ENCODE results near the gene CAPN9.
A peak's percentile ranks its signal among the peaks of the same experiment; 100 is the strongest.

CAPN9 gene

GRCh38 chr1:230772457-230773395, 25.5 kb downstream of the CAPN9 start:
- peak; percentile 72 for DNase-seq

DNA sequence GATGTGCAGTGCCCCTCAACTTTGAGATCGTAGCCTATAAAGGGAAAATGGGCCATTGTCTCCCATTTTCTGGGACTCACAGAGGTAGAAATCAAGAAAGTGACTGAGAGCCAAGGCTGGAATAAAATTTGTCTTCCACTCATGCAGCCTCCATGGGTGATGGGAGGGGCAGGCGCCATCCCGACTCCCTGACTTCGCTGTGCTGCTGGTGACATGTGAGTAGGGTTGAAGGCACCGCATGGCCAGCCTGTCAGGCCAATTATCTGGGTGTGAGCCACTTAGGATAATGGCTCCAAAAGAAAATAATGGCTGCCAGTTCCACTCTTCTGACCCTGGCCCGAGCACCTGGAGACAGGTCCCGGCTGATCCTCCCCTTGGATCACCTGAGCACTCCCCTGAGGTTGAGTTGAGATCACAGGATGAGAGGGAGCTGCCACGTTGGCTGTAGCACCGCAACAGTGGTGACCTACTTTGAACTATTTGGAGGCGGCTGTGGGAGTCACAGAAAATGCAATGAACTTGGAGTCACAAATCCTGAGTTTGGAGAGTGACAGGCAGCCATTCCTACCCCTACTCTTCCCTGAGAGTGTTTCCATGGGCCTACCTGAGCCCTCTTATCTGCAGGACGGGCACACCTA, 26.3 kb downstream of the CAPN9 start:
- DNase-seq = no peak

GRCh38 chr1:230778916-230779590, 31.9 kb downstream of the CAPN9 start:
- no peak for DNase-seq

DNA sequence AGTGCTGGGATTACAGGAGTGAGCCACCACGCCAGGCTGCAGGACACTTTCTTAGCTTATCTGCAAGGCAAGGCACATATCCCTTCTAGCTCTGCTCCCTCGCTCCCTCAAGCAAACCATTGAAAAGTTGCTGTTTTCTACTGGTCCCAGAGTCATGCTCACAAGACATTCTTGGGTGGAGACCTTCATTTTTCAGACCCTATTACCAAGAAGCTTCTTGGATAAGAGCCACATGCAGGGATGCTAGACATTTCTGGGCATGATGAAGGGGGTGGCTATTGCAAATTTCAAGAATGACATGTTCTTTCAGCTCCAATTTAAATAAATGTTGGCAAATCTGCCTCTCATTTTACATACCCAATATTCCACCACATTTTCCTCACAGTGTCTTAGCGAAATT, 33.9 kb downstream of the CAPN9 start:
- no peak for DNase-seq

GRCh38 chr1:230781594-230781993, 34.4 kb downstream of the CAPN9 start:
- no peak for DNase-seq

DNA sequence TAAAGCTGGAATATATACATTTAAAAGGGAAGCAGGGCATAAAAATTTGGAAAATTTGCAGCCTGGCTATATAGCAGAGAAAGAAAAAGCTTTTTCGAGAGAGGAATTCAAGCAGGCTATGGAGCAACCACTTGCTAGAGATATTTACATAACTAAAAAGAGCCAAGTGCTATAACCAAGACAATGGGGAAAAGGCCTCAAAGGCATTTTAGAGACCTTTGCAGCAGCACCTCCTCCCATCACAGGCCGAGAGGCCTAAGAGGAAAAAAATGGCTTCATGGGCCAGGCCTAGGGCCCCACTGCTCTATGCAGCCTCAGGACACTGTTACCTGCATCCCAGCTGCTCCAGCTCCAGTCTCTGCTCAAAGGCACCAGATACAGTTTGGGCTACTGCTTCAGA, 37.0 kb downstream of the CAPN9 start:
- DNase-seq = no peak

GRCh38 chr1:230785636-230786384, 38.6 kb downstream of the CAPN9 start:
- no peak for DNase-seq

DNA sequence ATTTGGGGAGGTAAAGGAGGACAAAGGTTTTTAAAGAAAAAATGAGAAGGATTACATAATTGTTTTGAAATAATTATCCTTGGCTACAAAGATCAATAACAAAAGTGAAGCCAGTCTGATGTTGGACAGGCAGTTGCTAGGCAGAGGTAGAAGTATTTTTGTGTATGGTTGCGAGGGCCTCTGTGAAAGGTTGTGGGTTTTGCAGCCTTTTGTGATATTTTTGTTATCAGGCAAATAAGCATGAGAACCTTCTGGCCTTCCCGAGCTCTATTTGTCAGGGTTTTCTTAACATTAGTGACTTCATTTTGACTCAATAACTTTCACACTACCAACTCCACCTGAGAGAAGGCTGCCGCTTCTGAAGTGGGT, 39.2 kb downstream of the CAPN9 start:
- no peak for DNase-seq

DNA sequence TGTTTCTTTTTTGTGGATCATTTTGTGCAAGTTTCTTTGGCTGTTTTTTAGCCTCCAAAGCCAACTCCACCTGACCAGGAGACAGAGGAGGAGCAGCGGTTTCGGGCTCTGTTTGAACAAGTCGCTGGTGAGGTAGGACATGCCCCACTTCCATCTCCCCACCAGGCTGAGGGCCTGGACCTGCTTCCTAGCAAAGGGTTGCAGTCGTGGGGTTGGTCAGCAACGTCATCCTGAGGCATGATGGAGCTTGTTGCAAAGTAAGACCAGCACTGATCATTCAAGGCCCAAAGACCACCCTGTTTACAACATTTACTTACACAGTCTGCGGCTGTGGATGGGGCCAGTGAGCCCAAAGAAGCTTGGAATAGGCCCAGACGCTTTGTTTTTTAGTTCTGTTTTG, 40.3 kb downstream of the CAPN9 start:
- DNase-seq = no peak

- no peak for DNase-seq
Observed at GRCh38 chr1:230788561-230789275, 41.5 kb downstream of the CAPN9 start.

GRCh38 chr1:230790026-230790425, 42.8 kb downstream of the CAPN9 start:
- DNase-seq = no peak

GRCh38 chr1:230791986-230792564, 44.9 kb downstream of the CAPN9 start:
- no peak for DNase-seq

- DNase-seq = no peak
Observed at GRCh38 chr1:230792691-230793462, 45.7 kb downstream of the CAPN9 start.

DNA sequence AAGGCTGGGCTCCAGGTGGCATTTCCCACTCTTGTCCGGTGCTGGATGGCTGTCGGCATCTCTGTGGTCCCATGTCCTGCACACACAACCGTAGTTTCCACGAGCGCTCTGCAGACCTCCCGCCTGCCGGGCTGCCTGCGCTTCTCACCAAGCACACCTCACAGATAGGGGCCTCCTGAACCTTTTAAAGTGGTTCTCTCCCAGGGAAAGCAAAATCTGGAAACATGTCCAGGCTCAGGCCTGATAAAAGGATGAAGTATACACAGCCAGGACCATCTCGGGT, 46.2 kb downstream of the CAPN9 start:
- DNase-seq = no peak

- peak; percentile 73 for DNase-seq
Observed at GRCh38 chr1:230794431-230794830, 47.2 kb downstream of the CAPN9 start.

DNA sequence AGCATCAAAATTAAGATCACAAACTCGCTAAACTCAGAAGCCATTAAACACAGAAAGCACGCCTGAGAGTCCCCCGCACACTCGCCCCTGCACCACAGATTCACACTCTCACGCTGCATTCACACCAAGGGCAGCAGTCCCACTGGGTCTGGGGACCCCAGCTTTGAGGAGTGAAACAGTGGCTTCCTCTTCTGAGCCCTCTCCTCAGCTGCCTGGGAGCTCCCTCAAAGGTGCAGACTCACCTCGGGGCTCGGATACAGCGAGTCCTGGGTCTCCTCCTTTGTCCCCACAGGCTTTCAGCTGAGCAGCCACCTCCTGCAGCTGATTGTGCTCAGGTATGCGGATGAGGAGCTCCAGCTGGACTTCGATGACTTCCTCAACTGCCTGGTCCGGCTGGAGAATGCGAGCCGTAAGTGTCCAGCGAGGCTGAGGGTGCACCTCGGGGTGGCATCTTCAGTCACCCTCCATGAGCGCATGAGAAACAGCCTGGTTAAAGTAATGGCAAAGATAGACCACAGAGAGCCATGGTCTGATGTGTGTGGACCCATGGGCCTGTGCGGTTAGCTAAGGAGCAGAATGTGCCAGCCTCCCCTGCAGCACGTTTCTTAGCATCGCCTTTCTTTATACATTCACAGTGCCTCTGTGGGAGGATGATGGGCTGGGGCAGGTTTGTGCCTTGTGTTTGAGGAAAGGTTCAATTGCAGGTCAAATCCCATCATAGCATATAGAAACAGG, 47.9 kb downstream of the CAPN9 start:
- DNase-seq = no peak

DNA sequence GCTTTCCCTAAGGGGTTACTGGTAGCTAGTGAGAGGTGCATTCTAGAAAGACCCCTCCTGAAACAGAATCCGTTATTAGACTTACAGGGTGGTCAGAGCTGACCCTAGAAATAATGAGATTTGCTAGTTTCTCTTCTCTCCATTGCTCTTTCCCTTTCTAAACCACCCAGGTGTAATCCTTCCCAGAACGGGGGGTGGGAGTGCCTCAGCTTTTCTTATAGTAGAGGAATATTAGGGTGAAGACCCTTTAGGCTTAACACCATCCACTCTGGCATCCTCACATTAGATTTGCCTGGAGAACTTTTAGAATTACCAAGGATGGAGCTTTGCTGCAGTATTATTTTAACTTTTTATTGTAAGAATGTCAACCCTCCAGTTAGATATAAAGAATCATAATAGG, 49.4 kb downstream of the CAPN9 start:
- DNase-seq = no peak

DNA sequence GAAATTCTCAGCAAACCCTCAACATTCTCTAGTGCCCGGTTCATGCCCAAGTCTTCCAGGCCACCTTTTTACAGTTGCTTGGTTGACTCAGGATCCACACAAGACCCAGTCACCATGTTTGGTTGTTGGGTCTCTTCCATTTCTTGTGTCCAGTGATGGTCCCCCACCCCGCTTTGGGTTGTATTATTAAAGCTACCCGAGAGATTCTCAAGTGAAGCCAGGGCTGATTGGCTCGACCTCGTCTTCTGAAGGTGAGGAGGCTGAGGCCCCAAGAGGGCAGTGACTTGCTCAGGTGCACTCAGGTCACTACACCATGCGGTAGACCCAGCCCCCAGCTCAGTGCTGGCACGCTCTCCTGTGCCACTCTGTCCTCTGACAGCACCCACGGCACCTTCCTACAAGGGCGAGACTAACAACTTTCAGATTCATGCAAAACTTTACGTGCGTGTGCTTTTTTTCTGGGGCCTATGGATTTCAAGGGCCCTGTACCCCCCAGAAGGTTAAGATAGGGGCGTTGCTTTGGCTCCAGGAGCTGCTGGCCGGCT, 50.3 kb downstream of the CAPN9 start:
- DNase-seq = no peak

- peak; percentile 45 for DNase-seq
Observed at GRCh38 chr1:230797942-230798365, 50.8 kb downstream of the CAPN9 start.

DNA sequence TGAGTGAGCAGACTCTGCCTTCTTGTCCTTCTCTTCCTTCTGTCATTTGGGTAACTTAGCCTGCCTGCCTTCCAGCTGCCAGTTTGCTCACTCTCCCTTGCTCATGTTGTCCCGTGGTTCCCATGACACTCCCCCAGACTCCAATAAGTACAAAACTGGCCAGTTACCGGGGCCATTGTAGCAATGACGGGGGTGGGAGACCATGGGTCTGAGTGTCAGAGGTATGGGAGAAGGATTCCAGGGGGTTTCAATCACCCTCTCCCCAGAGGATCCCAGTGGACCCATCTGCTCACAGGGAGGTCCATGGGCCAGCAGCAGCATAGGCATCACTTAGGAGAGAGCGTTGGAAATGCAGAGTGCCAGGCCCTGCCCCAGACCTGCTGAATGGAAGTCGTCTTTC, 51.3 kb downstream of the CAPN9 start:
- no peak for DNase-seq
